ENCODE results near the gene TBX6. TPM values are rescaled to one million over a fixed set of nuclear protein-coding genes. Genes with fewer than 3 reads are reported as not detected.

The TBX6 gene
- polyA plus RNA-seq, 1 donor from 2014 or later: not detected

DNA sequence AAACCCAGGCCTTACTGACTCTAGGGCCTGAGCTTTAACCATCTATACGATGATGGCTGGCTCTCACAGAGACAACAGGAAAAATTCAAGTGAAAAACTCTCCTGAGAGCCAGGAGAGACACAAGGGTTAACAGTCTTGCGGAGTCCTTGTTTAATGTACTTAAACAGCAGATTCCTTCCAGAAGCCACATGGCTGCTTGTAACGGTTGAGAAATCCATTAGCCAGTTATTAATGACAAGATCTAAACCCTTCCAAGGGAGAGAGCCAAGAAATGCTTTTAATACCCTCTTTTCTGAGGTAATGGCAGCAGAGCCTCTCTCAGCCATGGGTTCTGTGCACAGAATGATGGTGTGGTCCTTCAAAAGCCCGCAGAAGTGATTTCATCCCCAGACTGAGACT lies 31.4 kb downstream of the TBX6 start:
- no peaks in the 10 kb centered on the region for H3K27me3 ChIP-seq (ENCODE audit: insufficient read depth, low read depth, low read length)
- no peaks in the 10 kb centered on the region for H3F3A ChIP-seq (ENCODE audit: insufficient read depth, low read length, poor library complexity, severe bottlenecking)
- H3K79me2 ChIP-seq (replicated peaks; ENCODE audit: insufficient read depth, low read length): no peaks in the 10 kb centered on the region
- no peak overlapping the region for H3K9ac ChIP-seq (ENCODE audit: low read length)
- no peaks in the 10 kb centered on the region for H3K36me3 ChIP-seq (ENCODE audit: insufficient read depth, low read length)
- no peaks in the 10 kb centered on the region for H3K9me3 ChIP-seq (ENCODE audit: low read length)
- H4K20me1 ChIP-seq (ENCODE audit: insufficient read depth): no peaks in the 10 kb centered on the region
- H2AFZ ChIP-seq (ENCODE audit: low read depth, low read length): no peak overlapping the region
- no peaks in the 10 kb centered on the region for H3K9me2 ChIP-seq (ENCODE audit: insufficient read depth, low read length)
- H3K4me2 ChIP-seq (ENCODE audit: low read length): no peak overlapping the region
- H3K4me3 ChIP-seq (ENCODE audit: low read length): no peak overlapping the region
- TF ChIP-seq POLR2AphosphoS5 (IDR thresholded peaks at IDR 0.05): no peak
- no peak overlapping the region for H3K27ac ChIP-seq (ENCODE audit: low read length)

DNA sequence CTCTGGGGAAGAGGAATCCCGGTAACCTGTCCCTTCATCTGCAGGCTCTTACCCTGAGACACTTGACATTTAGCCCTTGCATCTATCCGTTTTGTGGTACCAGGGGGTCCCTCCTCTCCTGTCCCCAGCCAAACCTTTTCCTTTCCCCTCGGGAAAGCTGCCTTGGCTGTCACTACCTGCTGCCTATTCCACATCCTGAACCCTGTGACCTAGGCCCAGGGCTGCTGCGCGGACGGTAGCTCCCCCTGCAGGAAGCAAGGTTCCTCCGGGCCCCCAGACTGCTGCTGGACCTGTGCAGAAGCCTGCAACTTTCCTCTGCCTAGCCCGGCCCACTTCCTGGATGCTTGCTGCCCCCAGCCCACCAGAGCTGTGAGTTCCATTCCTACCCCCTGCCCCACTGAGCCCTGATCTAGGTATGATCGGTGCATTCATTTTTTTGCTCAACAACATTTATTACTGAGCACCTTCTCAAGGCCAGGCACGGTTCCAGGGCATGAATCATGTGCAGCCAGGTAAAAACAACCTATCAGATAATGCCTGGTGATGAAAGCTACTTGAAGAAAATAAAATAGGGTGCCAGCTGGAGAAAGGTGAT lies 36.7 kb downstream of the TBX6 start:
- Histone ChIP-seq H2AFZ (ENCODE audit: low read depth, low read length) (no peak overlapping the region), H3K9me2 (ENCODE audit: insufficient read depth, low read length) (no peaks in the 10 kb centered on the region), H3K27me3 (ENCODE audit: insufficient read depth, low read depth, low read length) (no peaks in the 10 kb centered on the region), H3K4me2 (ENCODE audit: low read length) (no peak overlapping the region), H3K9ac (ENCODE audit: low read length) (no peak overlapping the region), H3K79me2 (replicated peaks; ENCODE audit: insufficient read depth, low read length) (peaks cover 10% of the 10 kb centered on the region), H3K36me3 (ENCODE audit: insufficient read depth, low read length) (no peaks in the 10 kb centered on the region), H3K27ac (ENCODE audit: low read length) (no peak overlapping the region), H4K20me1 (ENCODE audit: insufficient read depth) (no peaks in the 10 kb centered on the region), H3K4me3 (ENCODE audit: low read length) (no peak overlapping the region), H3F3A (ENCODE audit: insufficient read depth, low read length, poor library complexity, severe bottlenecking) (no peaks in the 10 kb centered on the region), H3K9me3 (ENCODE audit: low read length) (no peaks in the 10 kb centered on the region)
- TF ChIP-seq EP300 (conservative IDR thresholded peaks at IDR 0.05; ENCODE audit: poor library complexity, severe bottlenecking): no peak
- TF ChIP-seq, protein P1, sequence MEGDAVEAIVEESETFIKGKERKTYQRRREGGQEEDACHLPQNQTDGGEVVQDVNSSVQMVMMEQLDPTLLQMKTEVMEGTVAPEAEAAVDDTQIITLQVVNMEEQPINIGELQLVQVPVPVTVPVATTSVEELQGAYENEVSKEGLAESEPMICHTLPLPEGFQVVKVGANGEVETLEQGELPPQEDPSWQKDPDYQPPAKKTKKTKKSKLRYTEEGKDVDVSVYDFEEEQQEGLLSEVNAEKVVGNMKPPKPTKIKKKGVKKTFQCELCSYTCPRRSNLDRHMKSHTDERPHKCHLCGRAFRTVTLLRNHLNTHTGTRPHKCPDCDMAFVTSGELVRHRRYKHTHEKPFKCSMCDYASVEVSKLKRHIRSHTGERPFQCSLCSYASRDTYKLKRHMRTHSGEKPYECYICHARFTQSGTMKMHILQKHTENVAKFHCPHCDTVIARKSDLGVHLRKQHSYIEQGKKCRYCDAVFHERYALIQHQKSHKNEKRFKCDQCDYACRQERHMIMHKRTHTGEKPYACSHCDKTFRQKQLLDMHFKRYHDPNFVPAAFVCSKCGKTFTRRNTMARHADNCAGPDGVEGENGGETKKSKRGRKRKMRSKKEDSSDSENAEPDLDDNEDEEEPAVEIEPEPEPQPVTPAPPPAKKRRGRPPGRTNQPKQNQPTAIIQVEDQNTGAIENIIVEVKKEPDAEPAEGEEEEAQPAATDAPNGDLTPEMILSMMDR (IDR thresholded peaks at IDR 0.05; ENCODE audit: poor library complexity, severe bottlenecking): peak; percentile 39

DNA sequence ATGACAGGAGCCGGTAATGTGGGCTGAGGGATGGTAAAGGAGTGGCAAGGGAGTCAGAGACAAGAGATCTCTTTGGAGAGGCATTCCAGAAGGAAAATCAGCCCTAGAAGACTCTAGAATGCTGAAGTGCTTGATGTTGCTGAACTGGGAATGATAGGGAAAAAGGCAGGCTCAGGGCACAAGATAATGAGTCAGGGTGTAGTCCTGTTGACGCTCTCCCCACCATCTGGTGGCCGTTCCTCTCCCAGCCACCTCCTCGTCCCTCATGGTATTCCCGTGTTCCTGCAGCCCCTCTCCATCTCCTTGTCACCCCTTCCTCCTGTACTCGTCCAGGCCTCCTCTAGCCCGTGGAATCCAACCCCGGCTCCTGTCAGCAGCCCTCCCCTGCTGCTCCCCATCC lies 37.3 kb downstream of the TBX6 start:
- H3F3A ChIP-seq (ENCODE audit: insufficient read depth, low read length, poor library complexity, severe bottlenecking): no peaks in the 10 kb centered on the region
- no peaks in the 10 kb centered on the region for H3K9me2 ChIP-seq (ENCODE audit: insufficient read depth, low read length)
- no peak overlapping the region for H3K4me2 ChIP-seq (ENCODE audit: low read length)
- H4K20me1 ChIP-seq (ENCODE audit: insufficient read depth): no peaks in the 10 kb centered on the region
- no peak for TF ChIP-seq MXI1 (conservative IDR thresholded peaks at IDR 0.05; ENCODE audit: poor library complexity, severe bottlenecking)
- TF ChIP-seq POLR2AphosphoS5 (IDR thresholded peaks at IDR 0.05): no peak
- H3K4me3 ChIP-seq (ENCODE audit: low read length): no peak overlapping the region
- no peak overlapping the region for H3K27ac ChIP-seq (ENCODE audit: low read length)
- H2AFZ ChIP-seq (ENCODE audit: low read depth, low read length): no peak overlapping the region
- H3K79me2 ChIP-seq (replicated peaks; ENCODE audit: insufficient read depth, low read length): peaks cover 10% of the 10 kb centered on the region
- H3K9me3 ChIP-seq (ENCODE audit: low read length): no peaks in the 10 kb centered on the region
- no peaks in the 10 kb centered on the region for H3K27me3 ChIP-seq (ENCODE audit: insufficient read depth, low read depth, low read length)
- no peak overlapping the region for H3K9ac ChIP-seq (ENCODE audit: low read length)
- H3K36me3 ChIP-seq (ENCODE audit: insufficient read depth, low read length): no peaks in the 10 kb centered on the region

DNA sequence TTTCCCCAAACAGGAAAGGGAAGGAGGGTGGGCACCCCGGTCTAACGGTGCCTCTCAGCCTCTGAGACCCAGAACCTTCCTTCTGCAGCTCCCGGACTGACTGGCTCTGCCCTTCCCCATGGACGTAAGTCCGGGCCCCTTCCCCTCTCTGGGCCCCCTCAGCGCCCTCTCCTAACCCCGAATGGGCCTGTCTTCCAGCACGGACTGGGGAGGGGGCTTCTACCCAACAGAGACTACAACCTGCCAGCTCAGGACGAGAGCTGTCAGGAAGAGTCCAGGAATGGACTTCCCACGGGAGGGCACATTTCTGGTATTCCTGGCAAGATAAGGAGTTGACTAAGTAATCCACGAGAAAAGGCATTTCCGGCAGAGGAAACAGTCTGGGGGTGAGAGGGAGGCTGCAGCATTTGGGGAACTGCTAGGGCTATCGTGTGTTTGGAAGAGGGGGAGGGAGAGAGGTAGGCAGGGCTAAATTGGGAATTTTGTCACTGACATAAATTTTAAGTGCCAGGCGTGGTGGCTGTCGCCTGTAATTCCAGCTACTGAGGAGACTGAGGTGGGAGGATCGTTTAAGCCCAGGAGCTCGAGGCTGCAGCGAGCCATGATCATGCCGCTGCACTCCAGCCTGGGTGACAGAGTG lies 38.2 kb downstream of the TBX6 start:
- H3F3A ChIP-seq (ENCODE audit: insufficient read depth, low read length, poor library complexity, severe bottlenecking): no peaks in the 10 kb centered on the region

More for the DNA sequence above, 38.2 kb downstream of the TBX6 start:
- Histone ChIP-seq H3K27ac (ENCODE audit: low read length) (peak overlapping the region; percentile 24), H3K9ac (ENCODE audit: low read length) (peak overlapping the region; percentile 79), H4K20me1 (ENCODE audit: insufficient read depth) (no peaks in the 10 kb centered on the region), H3K4me2 (ENCODE audit: low read length) (peak overlapping the region; percentile 100), H3K9me3 (ENCODE audit: low read length) (no peaks in the 10 kb centered on the region), H2AFZ (ENCODE audit: low read depth, low read length) (peak overlapping the region; percentile 56), H3K9me2 (ENCODE audit: insufficient read depth, low read length) (no peaks in the 10 kb centered on the region), H3K79me2 (replicated peaks; ENCODE audit: insufficient read depth, low read length) (peaks cover 10% of the 10 kb centered on the region), H3K27me3 (ENCODE audit: insufficient read depth, low read depth, low read length) (no peaks in the 10 kb centered on the region), H3K36me3 (ENCODE audit: insufficient read depth, low read length) (no peaks in the 10 kb centered on the region), H3K4me3 (ENCODE audit: low read length) (peak overlapping the region; percentile 95)
- TF ChIP-seq POLR2AphosphoS5 (IDR thresholded peaks at IDR 0.05) (no peak), MXI1 (conservative IDR thresholded peaks at IDR 0.05; ENCODE audit: poor library complexity, severe bottlenecking) (peak; percentile 21)

All from neural cell (in vitro differentiated cells).